PC-9 (cell line): ENCODE results near the gene B3GAT1. TPM values are rescaled to one million over a fixed set of nuclear protein-coding genes. Genes with fewer than 3 reads are reported as not detected.
A peak's percentile ranks its signal among the peaks of the same experiment; 100 is the strongest.

Experiments used
- BruUV-seq: library from RNA; stranded (reverse); fragments of 400-500 nt; replicated peaks from 2 replicates; lab custom pipeline; 2021; lab: Mats Ljungman, UMichigan
- CTCF ChIA-PET: fragments of 300-600 bp; sonication (Branson Sonifier 250); formaldehyde crosslinking; loops from one replicate; lab custom pipeline; 2022; ENCODE audit warnings: antibody characterized with exemption; lab: Charles Lee
- POLR2A ChIA-PET: fragments of 300-600 bp; sonication (Branson Sonifier 250); formaldehyde crosslinking; loops from one replicate; lab custom pipeline; 2022; ENCODE audit warnings: antibody characterized with exemption; ENCODE audit not compliant: unreplicated experiment; lab: Charles Lee
- DNase-seq, 2 experiments: peaks; one replicate each; pipeline versions ENCODE4 v3.0.0 to v3.0.0-alpha.2; 2015 to 2022; ENCODE audit warnings: mixed read lengths in 1 of 2
- H2AFZ ChIP-seq: fragments of 200-600 bp; sonication (generic); 2 replicates; pipeline ENCODE4 v1.8.1; 2017; ENCODE audit warnings: antibody characterized with exemption
- H3F3A ChIP-seq: fragments of 200-600 bp; sonication (generic); 2 replicates; pipeline ENCODE4 v1.8.1; 2017; ENCODE audit warnings: antibody characterized with exemption, mild to moderate bottlenecking, low read depth; ENCODE audit not compliant: insufficient read depth
- H3K27ac ChIP-seq: fragments of 200-600 bp; sonication (generic); 2 replicates; pipeline ENCODE4 v1.6.1; 2016; ENCODE audit warnings: mixed run types
- H3K27me3 ChIP-seq: fragments of 200-600 bp; sonication (generic); 2 replicates; pipeline ENCODE4 v1.6.1; 2016; ENCODE audit warnings: low read depth, mixed run types; ENCODE audit not compliant: insufficient read depth
- H3K36me3 ChIP-seq: fragments of 200-600 bp; sonication (generic); 2 replicates; pipeline ENCODE4 v1.6.1; 2016; ENCODE audit warnings: low read depth, mixed run types
- H3K4me1 ChIP-seq: fragments of 200-600 bp; sonication (generic); replicated peaks from 2 replicates; pipeline ENCODE4 v1.6.1; 2016; ENCODE audit warnings: mixed run types; ENCODE audit not compliant: insufficient read depth
- H3K4me2 ChIP-seq: fragments of 200-600 bp; sonication (generic); 2 replicates; pipeline ENCODE4 v1.6.1; 2017; ENCODE audit warnings: mixed run types
- H3K4me3 ChIP-seq: fragments of 200-600 bp; sonication (generic); 2 replicates; pipeline ENCODE4 v1.6.1; 2016; ENCODE audit warnings: mixed run types
- H3K79me2 ChIP-seq: fragments of 200-600 bp; sonication (generic); 2 replicates; pipeline ENCODE4 v1.6.1; 2017; ENCODE audit warnings: low read depth, mixed run types
- H3K9me2 ChIP-seq: fragments of 200-600 bp; sonication (generic); 2 replicates; pipeline ENCODE4 v1.8.1; 2017; ENCODE audit warnings: mild to moderate bottlenecking; ENCODE audit not compliant: insufficient read depth
- H3K9me3 ChIP-seq: fragments of 200-600 bp; sonication (generic); 2 replicates; pipeline ENCODE4 v1.8.1; 2016; ENCODE audit warnings: low read depth; ENCODE audit not compliant: insufficient read depth
- H4K20me1 ChIP-seq: fragments of 200-600 bp; sonication (generic); 2 replicates; pipeline ENCODE4 v1.8.1; 2017; ENCODE audit not compliant: insufficient read depth
- EZH2 ChIP-seq: fragments of 200-600 bp; sonication (generic); IDR thresholded peaks from 2 replicates; pipeline ENCODE4 v1.8.0; 2017; ENCODE audit warnings: antibody characterized with exemption, low read depth
- intact Hi-C: fragments of 100-400 bp; cut with micrococcal nuclease; formaldehyde crosslinking; loops from one replicate; pipeline ENCODE4 v1.10.0; 2022; ENCODE audit not compliant: unreplicated experiment
- total RNA-seq: library from RNA; stranded (reverse); gene quantifications from 2 replicates; pipeline ENCODE4 v1.2.3, GENCODE V29; 2021
- TF ChIP-seq, protein P1 (sequence below): fragments of 200-600 bp; sonication (generic); conservative IDR thresholded peaks from 2 replicates; pipeline ENCODE4 v1.6.1; 2017; ENCODE audit warnings: mixed run types, antibody characterized with exemption, mild to moderate bottlenecking, moderate library complexity

B3GAT1 gene
- total RNA-seq, 1 experiment from 2014 or later, result not detected

DNA sequence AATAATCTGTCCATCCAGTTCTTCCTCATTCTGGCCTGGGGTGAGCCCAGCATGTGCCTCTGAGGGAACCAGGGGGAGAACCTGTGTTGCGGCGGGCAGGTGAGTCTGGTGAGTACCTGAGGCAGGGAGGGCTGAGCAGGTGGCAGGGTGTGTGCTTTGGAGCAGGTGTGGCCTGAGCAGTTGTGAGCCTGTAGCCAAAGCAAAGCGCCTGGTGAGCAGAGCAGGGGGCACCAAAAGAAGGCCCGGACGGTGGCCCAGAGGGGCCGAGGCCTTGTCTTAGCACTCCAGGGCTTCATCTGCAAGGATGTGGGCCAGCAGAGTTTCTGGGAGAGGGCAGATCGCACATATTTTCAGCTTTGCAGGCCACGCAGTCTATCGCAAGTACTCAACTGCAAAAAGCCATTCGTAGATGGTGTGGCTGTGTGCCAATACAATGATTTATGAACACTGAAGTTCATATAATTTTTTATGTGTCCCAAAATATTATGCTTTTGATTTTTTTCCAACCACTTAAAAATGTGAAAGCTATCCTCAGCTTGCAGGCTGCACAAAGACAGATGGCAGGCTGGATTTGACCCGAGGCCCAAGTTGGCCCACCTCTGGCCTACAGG is 71.6 kb downstream of the B3GAT1 start:
- ChIA-PET CTCF (no interaction called here), POLR2A (no interaction called here)
- peak overlapping the region; percentile 31; the same call in 1 of the 2 replicates for H3K27ac ChIP-seq
- no peaks in the 10 kb centered on the region for H3K27me3 ChIP-seq
- no peaks in the 10 kb centered on the region for H3K9me3 ChIP-seq
- H3K9me2 ChIP-seq, result no peaks in the 10 kb centered on the region
- TF ChIP-seq, protein P1, sequence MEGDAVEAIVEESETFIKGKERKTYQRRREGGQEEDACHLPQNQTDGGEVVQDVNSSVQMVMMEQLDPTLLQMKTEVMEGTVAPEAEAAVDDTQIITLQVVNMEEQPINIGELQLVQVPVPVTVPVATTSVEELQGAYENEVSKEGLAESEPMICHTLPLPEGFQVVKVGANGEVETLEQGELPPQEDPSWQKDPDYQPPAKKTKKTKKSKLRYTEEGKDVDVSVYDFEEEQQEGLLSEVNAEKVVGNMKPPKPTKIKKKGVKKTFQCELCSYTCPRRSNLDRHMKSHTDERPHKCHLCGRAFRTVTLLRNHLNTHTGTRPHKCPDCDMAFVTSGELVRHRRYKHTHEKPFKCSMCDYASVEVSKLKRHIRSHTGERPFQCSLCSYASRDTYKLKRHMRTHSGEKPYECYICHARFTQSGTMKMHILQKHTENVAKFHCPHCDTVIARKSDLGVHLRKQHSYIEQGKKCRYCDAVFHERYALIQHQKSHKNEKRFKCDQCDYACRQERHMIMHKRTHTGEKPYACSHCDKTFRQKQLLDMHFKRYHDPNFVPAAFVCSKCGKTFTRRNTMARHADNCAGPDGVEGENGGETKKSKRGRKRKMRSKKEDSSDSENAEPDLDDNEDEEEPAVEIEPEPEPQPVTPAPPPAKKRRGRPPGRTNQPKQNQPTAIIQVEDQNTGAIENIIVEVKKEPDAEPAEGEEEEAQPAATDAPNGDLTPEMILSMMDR, result no peak
- no peak for TF ChIP-seq EZH2
- no peak overlapping the region for H2AFZ ChIP-seq
- H3K79me2 ChIP-seq, result peaks cover 6% of the 10 kb centered on the region; the same call in 1 of the 2 replicates
- H3K4me2 ChIP-seq, result peak overlapping the region; percentile 59
- H4K20me1 ChIP-seq, result no peaks in the 10 kb centered on the region
- DNase-seq, result no peak
- no TSS peak for BruUV-seq
- intact Hi-C loops, result no loop called here
- peaks cover 18% of the 10 kb centered on the region for H3F3A ChIP-seq
- H3K4me1 ChIP-seq, result peaks cover 22% of the 10 kb centered on the region
- no peaks in the 10 kb centered on the region for H3K36me3 ChIP-seq
- no peak overlapping the region for H3K4me3 ChIP-seq

GRCh38 chr11:134339756-134340155 is 72.3 kb downstream of the B3GAT1 start:
- H3K27me3 ChIP-seq, result no peaks in the 10 kb centered on the region
- peaks cover 25% of the 10 kb centered on the region for H3K4me1 ChIP-seq
- H3K4me3 ChIP-seq, result no peak overlapping the region
- ChIA-PET POLR2A (interaction anchor here (0.5 kb wide), 1 partner anchor 192 kb away, joined by 4 read pairs; no protein-coding TSS in a partner anchor), CTCF (no interaction called here)
- peaks cover 23% of the 10 kb centered on the region for H3F3A ChIP-seq
- no peak overlapping the region for H2AFZ ChIP-seq
- BruUV-seq, result no TSS peak
- no peaks in the 10 kb centered on the region for H3K9me2 ChIP-seq
- TF ChIP-seq, protein P1, result no peak
- TF ChIP-seq EZH2, result no peak
- H4K20me1 ChIP-seq, result no peaks in the 10 kb centered on the region
- peaks cover 6% of the 10 kb centered on the region; the same call in 1 of the 2 replicates for H3K79me2 ChIP-seq
- H3K9me3 ChIP-seq, result no peaks in the 10 kb centered on the region
- peak overlapping the region; percentile 59 for H3K4me2 ChIP-seq
- H3K36me3 ChIP-seq, result no peaks in the 10 kb centered on the region
- 0 out of 2 replicates have a peak overlapping the region, but pooled peaks have one; percentile 31 for H3K27ac ChIP-seq
- DNase-seq, result peak; percentile 13 to 89
- intact Hi-C loops, result no loop called here

DNA sequence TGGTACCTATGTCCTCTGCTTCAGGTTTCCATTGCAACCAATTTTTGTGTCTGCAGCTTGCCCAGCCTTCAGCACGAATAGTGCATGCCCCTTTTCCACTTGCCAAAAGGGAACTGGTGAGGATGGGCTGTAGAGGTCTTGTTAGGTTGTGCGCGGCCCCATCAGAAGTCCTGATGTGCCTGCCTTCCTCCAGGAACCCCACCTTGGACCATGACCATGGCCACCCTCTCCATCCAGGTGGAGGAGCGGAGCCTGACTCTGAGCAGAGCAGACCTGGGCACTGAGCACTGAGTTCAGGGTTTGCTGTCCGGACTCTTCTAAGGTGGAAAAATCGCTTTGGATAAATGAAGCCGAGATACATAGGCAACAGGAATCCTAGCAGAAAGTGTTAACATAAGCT is 73.4 kb downstream of the B3GAT1 start:
- H3K36me3 ChIP-seq, result no peaks in the 10 kb centered on the region
- no peak overlapping the region for H3K4me2 ChIP-seq
- ChIA-PET CTCF (no interaction called here), POLR2A (no interaction called here)
- no TSS peak for BruUV-seq
- intact Hi-C loops, result no loop called here
- H3K27ac ChIP-seq, result no peak overlapping the region
- TF ChIP-seq, protein P1, result no peak
- TF ChIP-seq EZH2, result no peak
- DNase-seq, result no peak
- peaks cover 35% of the 10 kb centered on the region for H3K4me1 ChIP-seq
- H3K79me2 ChIP-seq, result peaks cover 9% of the 10 kb centered on the region; the same call in 1 of the 2 replicates
- H3K4me3 ChIP-seq, result no peak overlapping the region
- H3K9me3 ChIP-seq, result no peaks in the 10 kb centered on the region
- H3F3A ChIP-seq, result peaks cover 26% of the 10 kb centered on the region
- no peak overlapping the region for H2AFZ ChIP-seq
- H3K9me2 ChIP-seq, result no peaks in the 10 kb centered on the region
- no peaks in the 10 kb centered on the region for H4K20me1 ChIP-seq
- H3K27me3 ChIP-seq, result no peaks in the 10 kb centered on the region
